WTC11 (cell line): Measurements from ENCODE around the gene MPZL3. TPM values are rescaled to one million over a fixed set of nuclear protein-coding genes. Genes with fewer than 3 reads are reported as not detected.

Experiments
- ATAC-seq: fragments of 200-7000 bp; cut with Tn5 transposase; 2 replicates; pipeline ENCODE4 v1.10.0; 2021; ENCODE audit warnings: mild to moderate bottlenecking, moderate library complexity
- CTCF ChIA-PET: fragments of 300-600 bp; sonication (Branson Sonifier 250); formaldehyde crosslinking; loops from one replicate; lab custom pipeline; 2021; ENCODE audit warnings: antibody characterized with exemption; lab: Charles Lee
- POLR2A ChIA-PET: fragments of 350-600 bp; sonication (Branson Sonifier 250); formaldehyde crosslinking; loops from one replicate; lab custom pipeline; 2021; ENCODE audit warnings: antibody characterized with exemption; lab: Charles Lee
- DNase-seq: peaks from one replicate; pipeline ENCODE4 v3.0.0; 2021; ENCODE audit warnings: low spot score
- H3K27ac Mint-ChIP-seq: 2 replicates; pipeline ENCODE4 v1.8.0; 2021; ENCODE audit warnings: mixed read lengths
- H3K27me3 Mint-ChIP-seq: 2 replicates; pipeline ENCODE4 v1.8.0; 2021; ENCODE audit warnings: low read depth, mild to moderate bottlenecking, moderate library complexity, mixed read lengths
- H3K36me3 Mint-ChIP-seq: 2 replicates; pipeline ENCODE4 v1.8.0; 2021; ENCODE audit warnings: mixed read lengths
- H3K4me1 Mint-ChIP-seq: 2 replicates; pipeline ENCODE4 v1.8.0; 2022; ENCODE audit warnings: mixed read lengths
- H3K4me3 Mint-ChIP-seq: 2 replicates; pipeline ENCODE4 v1.8.0; 2021; ENCODE audit warnings: mild to moderate bottlenecking, moderate library complexity, mixed read lengths
- H3K9me3 Mint-ChIP-seq: 2 replicates; pipeline ENCODE4 v1.8.0; 2021; ENCODE audit warnings: mixed read lengths
- ARID4B ChIP-seq: sonication (generic); formaldehyde crosslinking; IDR thresholded peaks from 2 replicates; pipeline ENCODE4 v1.8.0; 2023; ENCODE audit warnings: missing genetic modification reagents, mild to moderate bottlenecking, borderline replicate concordance
- ATF1 ChIP-seq: sonication (generic); formaldehyde crosslinking; IDR thresholded peaks from 2 replicates; pipeline ENCODE4 v1.8.1; 2023; ENCODE audit warnings: mild to moderate bottlenecking, moderate library complexity, missing genetic modification reagents
- ATF2 ChIP-seq: sonication (generic); formaldehyde crosslinking; IDR thresholded peaks from 2 replicates; pipeline ENCODE4 v1.8.1; 2022; ENCODE audit warnings: low read depth, missing genetic modification reagents, borderline replicate concordance
- ATF6 ChIP-seq: sonication (generic); formaldehyde crosslinking; IDR thresholded peaks from 2 replicates; pipeline ENCODE4 v1.8.1; 2023; ENCODE audit warnings: mild to moderate bottlenecking, missing genetic modification reagents
- CREB1 ChIP-seq: sonication (generic); formaldehyde crosslinking; IDR thresholded peaks from 2 replicates; pipeline ENCODE4 v1.8.0; 2023; ENCODE audit warnings: mild to moderate bottlenecking, missing genetic modification reagents
- E2F5 ChIP-seq: sonication (generic); formaldehyde crosslinking; IDR thresholded peaks from 2 replicates; pipeline ENCODE4 v1.8.1; 2022; ENCODE audit warnings: mild to moderate bottlenecking, moderate library complexity, missing genetic modification reagents
- ERG ChIP-seq: fragments of 250-450 bp; sonication (Bioruptor Pico); IDR thresholded peaks from 2 replicates; pipeline ENCODE4 v1.8.0; 2021; ENCODE audit warnings: mild to moderate bottlenecking
- IRF1 ChIP-seq: sonication (generic); formaldehyde crosslinking; IDR thresholded peaks from 2 replicates; pipeline ENCODE4 v1.8.0; 2023; ENCODE audit warnings: missing genetic modification reagents
- NR2C2 ChIP-seq: sonication (generic); formaldehyde crosslinking; IDR thresholded peaks from 2 replicates; pipeline ENCODE4 v1.8.0; 2022; ENCODE audit warnings: mild to moderate bottlenecking, missing genetic modification reagents
- PRDM15 ChIP-seq: sonication (generic); formaldehyde crosslinking; IDR thresholded peaks from 2 replicates; pipeline ENCODE4 v1.8.0; 2022; ENCODE audit warnings: missing genetic modification reagents
- PREB ChIP-seq: sonication (generic); formaldehyde crosslinking; IDR thresholded peaks from 2 replicates; pipeline ENCODE4 v1.8.1; 2022; ENCODE audit warnings: mild to moderate bottlenecking, missing genetic modification reagents, moderate library complexity, borderline replicate concordance
- SOX15 ChIP-seq: fragments of 250-450 bp; sonication (Bioruptor Pico); IDR thresholded peaks from 2 replicates; pipeline ENCODE4 v1.9.0; 2021; ENCODE audit warnings: mild to moderate bottlenecking
- TCF7 ChIP-seq: sonication (generic); formaldehyde crosslinking; IDR thresholded peaks from 2 replicates; pipeline ENCODE4 v1.8.0; 2022; ENCODE audit warnings: mild to moderate bottlenecking, low read depth, missing genetic modification reagents, moderate library complexity
- ZNF121 ChIP-seq: sonication (generic); formaldehyde crosslinking; IDR thresholded peaks from 2 replicates; pipeline ENCODE4 v1.8.0; 2023; ENCODE audit warnings: missing genetic modification reagents
- ZNF219 ChIP-seq: sonication (generic); formaldehyde crosslinking; IDR thresholded peaks from 2 replicates; pipeline ENCODE4 v1.8.0; 2023; ENCODE audit warnings: missing genetic modification reagents, mild to moderate bottlenecking, borderline replicate concordance
- ZSCAN18 ChIP-seq: fragments of 250-450 bp; sonication (Bioruptor Pico); IDR thresholded peaks from 2 replicates; pipeline ENCODE4 v2.1.2; 2022; ENCODE audit warnings: mild to moderate bottlenecking, moderate library complexity
- total RNA-seq: library from RNA; stranded (reverse); gene quantifications from 3 replicates; pipeline ENCODE4 v1.2.3, GENCODE V29; 2021

Gene MPZL3
- total RNA-seq, 1 experiment from 2014 or later: 2.1 TPM

GRCh38 chr11:118219244-118219643 is 32.9 kb downstream of the MPZL3 start:
- ChIA-PET CTCF (interaction anchor here (2.4 kb wide), 1 partner anchor 21 kb away, joined by 9 read pairs; no protein-coding TSS in a partner anchor), POLR2A (no interaction called here)
- DNase-seq: no peak
- peaks cover 7% of the 10 kb centered on the region; the same call in 1 of the 2 replicates for H3K4me1 Mint-ChIP-seq
- H3K27me3 Mint-ChIP-seq: peaks cover 6% of the 10 kb centered on the region
- peaks cover 4% of the 10 kb centered on the region for H3K9me3 Mint-ChIP-seq
- no peak for TF ChIP-seq ZSCAN18 (CRISPR knock-in tag)
- TF ChIP-seq ATF6 (CRISPR knock-in tag): no peak
- TF ChIP-seq SOX15 (CRISPR knock-in tag): no peak
- no peak for TF ChIP-seq NR2C2
- no peak for TF ChIP-seq IRF1 (CRISPR knock-in tag)
- TF ChIP-seq TCF7: no peak
- TF ChIP-seq E2F5 (CRISPR knock-in tag): no peak
- TF ChIP-seq ERG (CRISPR knock-in tag): no peak
- no peak for TF ChIP-seq ATF1 (CRISPR knock-in tag)
- no peak for TF ChIP-seq CREB1 (CRISPR knock-in tag)
- TF ChIP-seq ATF2 (CRISPR knock-in tag): no peak
- TF ChIP-seq PREB (CRISPR knock-in tag): no peak
- no peak for TF ChIP-seq ZNF121 (CRISPR knock-in tag)
- TF ChIP-seq ARID4B (CRISPR knock-in tag): no peak
- no peak for TF ChIP-seq PRDM15
- TF ChIP-seq ZNF219 (CRISPR knock-in tag): no peak
- no peaks in the 10 kb centered on the region for H3K36me3 Mint-ChIP-seq
- ATAC-seq: no peak
- no peak overlapping the region for H3K4me3 Mint-ChIP-seq
- no peak overlapping the region for H3K27ac Mint-ChIP-seq
